Measurements from ENCODE around the gene IFI27L1.

- TF ChIP-seq POLR2A (IDR thresholded peaks at IDR 0.05; ENCODE audit: low read depth, low read length) = peak; percentile 91
- peak; percentile 95 for TF ChIP-seq POLR2AphosphoS5 (IDR thresholded peaks at IDR 0.05; ENCODE audit: low read depth, low read length)
Observed at GRCh38 chr14:94080621-94081385, at the start of gene IFI27L1, which contains the start of gene DDX24.

Measured in GM12891 (cell line).